NCI-H1436 treated with DMSO at 0.1 percent for 48 hours (cell line): ENCODE results near the gene KIAA0513.
"Not testable (repeated sequence)": the region's sequence is repeated elsewhere in the genome, so short reads cannot be mapped to it uniquely, and the experiment has no call there.

Experiments used
- DNase-seq: peaks from one replicate; lab custom pipeline; 2025; lab: John Stamatoyannopoulos, UW

KIAA0513 gene

GRCh38 chr16:85028685-85029407 is 1.3 kb downstream of the KIAA0513 start:
- no peak for DNase-seq

- DNase-seq: no peak
These were observed 1.8 kb downstream of the KIAA0513 start for GRCh38 chr16:85029408-85029784.

- no peak for DNase-seq
These were observed 2.4 kb downstream of the KIAA0513 start for GRCh38 chr16:85029981-85030401.

GRCh38 chr16:85031451-85031850 is 3.9 kb downstream of the KIAA0513 start:
- no peak for DNase-seq

DNA sequence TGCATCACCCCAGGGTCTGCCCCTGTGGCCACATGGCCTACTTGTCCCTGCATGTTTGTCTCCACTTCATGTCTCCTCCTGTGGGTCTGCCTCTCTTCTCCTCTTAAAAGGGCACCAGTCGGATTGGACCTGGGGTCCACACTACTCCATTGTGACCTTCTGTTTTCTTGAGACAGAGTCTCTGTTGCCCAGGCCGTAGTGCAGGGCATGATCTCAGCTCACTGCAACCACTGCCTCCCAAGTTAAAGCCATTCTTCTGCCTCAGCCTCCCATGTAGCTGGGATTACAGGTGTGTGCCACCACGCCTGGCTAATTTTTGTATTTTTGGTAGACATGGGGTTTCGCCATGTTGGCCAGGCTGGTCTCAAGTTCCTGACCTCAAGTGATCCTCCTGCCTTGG is 4.6 kb downstream of the KIAA0513 start:
- not testable (repeated sequence) for DNase-seq

DNA sequence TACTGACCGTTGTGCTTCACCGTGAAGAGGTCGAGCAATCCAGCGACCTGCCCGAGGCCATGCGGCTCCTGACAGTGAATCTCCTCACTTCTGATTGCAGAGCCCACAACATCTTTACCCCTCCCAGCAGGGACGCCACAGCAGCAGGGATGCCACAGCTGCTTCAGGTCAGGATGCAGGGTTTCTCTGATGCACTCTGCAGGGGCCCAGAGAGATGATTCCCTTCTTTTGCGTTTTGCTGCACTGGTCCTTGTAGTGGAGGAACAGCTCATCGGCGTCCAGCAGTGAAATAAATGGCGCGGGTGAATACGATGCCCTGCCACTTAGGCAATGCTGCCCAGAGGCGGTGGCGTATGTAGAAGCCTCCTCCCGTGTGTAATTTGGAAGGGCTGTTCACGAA is 5.6 kb downstream of the KIAA0513 start:
- DNase-seq: no peak

DNA sequence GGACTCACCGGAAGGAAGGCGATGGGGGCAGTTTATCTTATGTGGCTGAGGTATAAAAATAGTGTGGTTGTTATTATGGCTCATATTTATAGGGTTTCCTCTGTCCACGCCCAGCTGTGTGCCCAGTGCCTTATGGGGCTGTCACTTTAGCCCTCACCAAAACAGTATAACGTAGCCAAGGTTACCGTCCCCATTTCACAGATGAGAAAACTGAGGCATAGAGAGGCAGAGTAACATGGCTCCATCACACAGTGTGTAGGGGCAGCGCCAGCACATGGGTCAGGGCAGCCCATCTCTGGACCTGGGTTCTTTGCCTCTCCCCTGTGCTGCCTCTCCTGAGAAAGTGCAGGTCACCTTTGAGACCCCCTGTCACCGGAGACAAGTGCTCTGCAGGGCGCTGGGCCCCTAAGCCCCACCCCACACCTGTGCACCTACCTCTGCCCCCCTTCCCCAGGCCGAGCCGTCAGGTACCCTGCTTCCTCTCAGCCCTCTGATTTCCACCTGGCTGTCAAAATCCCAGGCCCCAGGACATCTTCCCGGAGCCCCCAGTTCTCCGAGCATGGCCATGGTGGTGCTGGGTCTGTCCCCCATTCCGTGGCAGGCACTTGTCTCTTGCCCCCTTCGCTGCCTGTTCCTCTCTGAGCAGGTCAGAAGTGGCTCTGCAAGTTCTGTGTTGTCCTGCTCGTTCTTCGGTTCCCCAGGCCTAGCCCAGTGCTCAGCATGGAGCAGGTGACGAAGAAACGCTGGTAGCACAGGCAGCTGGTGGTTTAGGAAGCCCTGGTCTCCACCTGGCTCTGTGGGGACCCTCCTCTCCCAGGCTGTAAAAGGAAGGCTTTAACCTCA is 7.2 kb downstream of the KIAA0513 start:
- DNase-seq: no peak

- DNase-seq: no peak
These were observed 8.8 kb downstream of the KIAA0513 start for GRCh38 chr16:85036236-85037049.

- DNase-seq: no peak
These were observed 9.4 kb downstream of the KIAA0513 start for GRCh38 chr16:85037050-85037410.

DNA sequence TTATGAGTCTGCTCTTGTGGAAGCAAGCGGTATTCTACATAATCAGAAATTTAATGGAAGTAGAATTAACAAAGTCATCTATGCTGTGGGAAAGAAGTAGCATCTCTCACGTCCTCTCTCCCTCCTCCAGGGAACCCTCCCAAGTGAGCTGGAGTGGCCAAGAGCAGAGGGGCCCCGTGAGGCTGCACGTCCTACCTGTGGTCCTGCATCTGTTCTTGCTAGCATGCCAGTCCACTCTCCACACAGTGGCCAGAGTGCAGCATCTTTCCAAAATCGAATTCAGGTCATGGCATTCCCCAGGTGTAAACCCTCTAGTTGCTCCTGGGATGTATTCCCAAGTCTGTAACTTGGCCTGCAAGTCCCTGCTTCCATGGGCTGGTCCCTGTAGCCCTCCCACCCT is 10.1 kb downstream of the KIAA0513 start:
- no peak for DNase-seq

GRCh38 chr16:85040685-85041084 is 13.1 kb downstream of the KIAA0513 start:
- no peak for DNase-seq

DNA sequence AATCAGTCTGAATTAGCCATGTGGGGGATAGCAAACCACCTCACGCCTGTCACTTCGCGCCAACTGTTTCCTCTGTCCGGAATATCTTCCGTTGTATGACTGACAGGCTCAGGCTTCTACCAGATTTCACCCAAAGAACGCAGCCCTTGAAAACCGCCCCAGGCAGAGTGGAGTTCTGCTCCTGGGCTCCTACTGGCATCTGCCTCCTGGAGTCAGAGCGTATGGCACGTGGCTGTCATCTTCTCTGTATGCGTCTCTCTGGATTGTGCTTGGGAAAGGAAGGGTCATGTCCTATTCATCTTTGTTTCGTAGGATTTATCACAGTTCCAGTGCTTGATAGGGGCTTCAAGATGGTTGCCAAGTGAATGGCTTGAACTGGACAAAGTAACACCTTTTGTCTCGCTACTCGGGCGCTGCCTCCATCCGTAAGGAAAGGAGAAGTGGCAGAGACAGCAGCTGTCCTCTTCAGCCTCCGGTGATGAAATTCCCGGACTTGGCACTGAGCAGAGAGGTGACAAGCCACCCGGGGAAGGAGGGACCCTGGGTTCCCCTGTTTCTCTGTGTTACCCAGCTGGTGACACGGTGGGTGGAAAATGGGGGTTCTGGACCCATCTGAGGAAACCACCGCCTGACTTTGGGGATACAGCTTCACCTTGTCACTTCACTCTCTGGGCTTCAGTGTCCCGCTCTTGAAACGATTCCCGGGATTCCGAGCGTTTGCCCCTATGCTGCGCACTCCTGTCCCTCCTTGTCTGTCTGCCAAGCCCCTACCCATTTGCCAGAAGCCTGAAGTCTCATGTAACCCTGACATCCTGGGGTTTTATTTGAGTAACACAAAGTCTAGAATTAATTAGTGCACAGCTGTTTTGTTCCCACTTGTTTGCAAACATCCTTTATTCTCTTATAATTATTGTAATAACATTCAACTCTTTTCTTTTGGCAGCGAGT is 13.9 kb downstream of the KIAA0513 start:
- no peak for DNase-seq

DNA sequence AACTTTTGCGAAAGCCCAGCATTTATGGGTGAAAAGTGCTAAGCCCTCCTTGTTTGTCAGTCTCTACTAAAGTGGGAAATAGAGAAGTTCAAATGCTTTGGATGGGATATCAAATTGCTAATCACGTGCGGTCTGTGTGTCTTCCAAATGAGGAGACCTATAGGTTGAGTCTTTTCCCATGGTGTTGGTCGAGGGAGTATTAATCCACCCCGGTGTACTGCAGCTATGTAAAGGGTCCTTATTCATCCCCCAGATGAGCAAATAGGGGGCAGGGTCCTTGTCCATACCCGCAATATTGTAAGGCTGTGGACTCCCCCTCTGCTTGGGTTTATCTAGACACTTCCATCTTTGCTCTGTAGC is 14.6 kb downstream of the KIAA0513 start:
- no peak for DNase-seq

- no peak for DNase-seq
These were observed 15.0 kb downstream of the KIAA0513 start for GRCh38 chr16:85042606-85043005.

- no peak for DNase-seq
These were observed 17.5 kb downstream of the KIAA0513 start for GRCh38 chr16:85045077-85045476.

DNA sequence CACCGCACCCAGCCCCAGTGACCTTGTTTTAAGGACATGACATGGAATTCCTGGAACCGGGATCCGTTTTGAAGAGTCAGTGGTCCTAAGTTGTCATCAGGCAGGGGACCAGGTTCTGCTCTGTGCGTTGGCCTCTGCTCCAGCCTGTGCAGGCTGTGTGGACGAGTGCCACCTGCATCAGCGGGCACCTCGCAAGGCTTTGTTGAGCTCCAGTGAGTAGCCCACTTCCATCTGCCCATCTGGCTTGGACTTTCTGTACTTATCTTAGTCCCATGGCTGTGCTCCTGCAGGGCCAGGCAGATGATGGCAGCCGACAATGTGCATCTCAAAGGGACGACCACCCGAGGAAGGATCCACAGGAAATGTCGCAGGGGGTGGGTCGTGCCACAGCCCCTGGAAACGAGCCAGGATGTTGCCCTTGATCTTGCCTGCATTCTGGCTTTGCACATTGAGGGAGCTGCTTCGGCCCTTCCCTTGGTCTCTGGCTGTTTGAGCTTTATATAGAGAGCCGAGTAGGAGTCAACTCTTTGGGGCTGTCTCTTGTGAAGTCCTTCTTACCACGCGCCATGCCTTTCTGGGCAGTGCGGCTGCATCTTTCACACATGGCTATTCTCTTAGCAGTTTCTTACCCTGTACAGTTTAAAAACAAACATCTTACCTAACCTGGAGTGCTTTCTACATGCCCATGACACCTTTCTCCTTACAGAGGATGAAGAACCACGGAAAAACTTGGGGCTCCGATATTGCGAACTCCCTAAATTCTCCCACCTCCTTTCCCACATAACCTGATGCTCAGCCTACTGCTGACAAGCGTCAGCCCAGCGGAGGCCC is 18.3 kb downstream of the KIAA0513 start:
- no peak for DNase-seq

GRCh38 chr16:85046472-85046916 is 18.9 kb downstream of the KIAA0513 start:
- no peak for DNase-seq

DNA sequence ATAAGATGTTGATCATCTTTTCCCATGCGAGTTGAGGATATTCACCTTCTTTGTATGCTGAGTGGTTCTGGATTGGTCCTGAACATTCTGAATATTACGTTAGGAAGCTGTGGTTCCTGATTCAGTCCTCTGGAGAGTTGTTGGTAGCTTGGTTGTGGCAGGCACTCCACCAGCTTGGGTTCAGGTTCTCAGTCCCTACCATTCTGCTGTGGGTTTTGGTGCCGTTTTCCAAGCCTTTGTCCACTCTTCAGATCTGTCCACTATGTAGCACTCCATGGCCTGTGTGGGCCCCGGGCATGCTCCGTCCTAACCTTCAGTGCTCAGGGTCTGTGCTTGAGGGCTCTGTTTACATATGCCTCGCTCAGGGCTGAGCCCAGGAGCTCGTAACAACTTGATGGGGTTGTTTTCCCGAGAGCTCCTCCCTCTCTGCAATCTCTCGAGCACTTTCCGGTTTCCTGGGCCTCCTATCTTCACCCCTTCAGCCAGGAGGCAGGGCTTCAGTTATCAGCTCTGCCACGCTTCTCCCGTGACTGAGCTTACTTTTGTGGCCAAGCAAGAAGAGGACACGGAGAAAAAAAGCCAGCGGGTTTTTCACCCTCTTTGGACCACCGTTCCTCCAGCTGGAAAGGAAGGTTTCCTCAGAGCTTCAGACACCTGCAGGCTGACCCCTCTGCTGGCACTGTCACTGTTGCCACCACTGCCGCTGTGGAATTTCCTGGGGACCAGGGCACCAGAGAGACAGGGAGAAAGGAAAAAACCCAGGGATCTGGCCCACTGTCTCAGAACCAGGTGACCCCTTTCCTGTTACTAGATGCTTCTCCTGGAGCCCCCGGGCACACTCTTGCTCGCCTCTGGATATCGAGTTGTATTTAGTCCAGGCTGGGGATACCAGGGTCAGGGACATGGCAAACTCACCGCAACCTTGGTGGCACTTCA is 19.6 kb downstream of the KIAA0513 start:
- no peak for DNase-seq

DNA sequence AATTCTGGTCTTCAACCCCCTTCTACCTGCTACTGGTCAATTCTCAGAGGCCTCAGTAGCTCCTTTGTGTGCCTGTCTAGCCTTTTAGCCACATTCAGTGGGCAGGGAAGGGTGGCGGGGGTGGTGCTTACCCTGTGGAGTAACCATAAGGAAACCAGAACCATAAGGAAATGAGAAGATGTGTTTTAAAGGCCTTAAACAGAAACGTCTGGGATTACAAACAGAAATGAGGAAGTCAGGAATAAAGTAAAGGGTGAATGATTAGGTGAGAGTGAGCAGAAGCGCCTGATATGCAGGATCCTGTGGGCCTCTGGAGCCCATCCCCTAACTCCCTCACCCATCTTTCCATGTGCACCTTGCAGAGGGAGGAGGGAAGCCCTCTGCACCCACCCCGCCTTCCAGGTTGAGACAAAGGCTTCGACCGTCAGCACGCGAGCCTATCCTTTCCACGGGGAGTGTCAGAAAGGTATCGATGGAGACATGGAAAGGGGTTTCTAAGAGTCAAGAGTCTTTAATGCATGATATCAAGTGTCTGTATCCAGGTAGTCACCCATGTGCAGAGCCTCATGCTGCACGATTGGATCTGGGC is 20.4 kb downstream of the KIAA0513 start:
- DNase-seq: no peak
